Measurements from ENCODE around the gene HSPA1L.
A peak's percentile ranks its signal among the peaks of the same experiment; 100 is the strongest.

Gene HSPA1L

GRCh38 chr6:31779908-31780307 is 35.2 kb downstream of the HSPA1L start:
- Histone ChIP-seq H3K4me3 (IDR thresholded peaks at IDR 0.05; ENCODE audit: insufficient read depth, low read depth, low read length) (no peak overlapping the region), H3K36me3 (ENCODE audit: insufficient read depth) (peaks cover 5% of the 10 kb centered on the region; the same call in 1 of the 2 replicates), H3K4me1 (ENCODE audit: low read depth, poor library complexity, severe bottlenecking) (peaks cover 40% of the 10 kb centered on the region), H3K4me2 (no peak overlapping the region), H4K20me1 (ENCODE audit: insufficient read depth) (no peaks in the 10 kb centered on the region), H3K9ac (no peak overlapping the region), H3K27me3 (ENCODE audit: insufficient read depth, low read depth) (no peaks in the 10 kb centered on the region), H2AFZ (ENCODE audit: low read depth) (no peak overlapping the region), H3K79me2 (ENCODE audit: insufficient read depth, low read depth) (no peaks in the 10 kb centered on the region), H3K27ac (no peak overlapping the region)
- no peak for TF ChIP-seq CTCF (conservative IDR thresholded peaks at IDR 0.05; ENCODE audit: low read depth, low read length)

GRCh38 chr6:31778999-31779885 is 35.8 kb downstream of the HSPA1L start:
- Histone ChIP-seq H3K36me3 (ENCODE audit: insufficient read depth) (peaks cover 5% of the 10 kb centered on the region; the same call in 1 of the 2 replicates), H3K4me1 (ENCODE audit: low read depth, poor library complexity, severe bottlenecking) (peaks cover 40% of the 10 kb centered on the region), H3K79me2 (ENCODE audit: insufficient read depth, low read depth) (no peaks in the 10 kb centered on the region), H3K27ac (no peak overlapping the region; the same call in 1 of the 2 replicates), H2AFZ (ENCODE audit: low read depth) (no peak overlapping the region), H3K4me2 (no peak overlapping the region), H3K9ac (no peak overlapping the region), H4K20me1 (ENCODE audit: insufficient read depth) (no peaks in the 10 kb centered on the region), H3K27me3 (ENCODE audit: insufficient read depth, low read depth) (no peaks in the 10 kb centered on the region), H3K4me3 (IDR thresholded peaks at IDR 0.05; ENCODE audit: insufficient read depth, low read depth, low read length) (no peak overlapping the region)
- no peak for TF ChIP-seq CTCF (conservative IDR thresholded peaks at IDR 0.05; ENCODE audit: low read depth, low read length)

GRCh38 chr6:31778193-31778592 is 36.9 kb downstream of the HSPA1L start:
- peaks cover 5% of the 10 kb centered on the region; the same call in 1 of the 2 replicates for H3K36me3 ChIP-seq (ENCODE audit: insufficient read depth)
- H3K4me2 ChIP-seq: peak overlapping the region; percentile 89; the same call in 1 of the 2 replicates
- H3K4me3 ChIP-seq (IDR thresholded peaks at IDR 0.05; ENCODE audit: insufficient read depth, low read depth, low read length): no peak overlapping the region
- H2AFZ ChIP-seq (ENCODE audit: low read depth): no peak overlapping the region
- no peak overlapping the region; the same call in 1 of the 2 replicates for H3K9ac ChIP-seq
- no peaks in the 10 kb centered on the region for H4K20me1 ChIP-seq (ENCODE audit: insufficient read depth)
- H3K27ac ChIP-seq: peak overlapping the region; percentile 79
- peaks cover 40% of the 10 kb centered on the region for H3K4me1 ChIP-seq (ENCODE audit: low read depth, poor library complexity, severe bottlenecking)
- no peaks in the 10 kb centered on the region for H3K27me3 ChIP-seq (ENCODE audit: insufficient read depth, low read depth)
- no peaks in the 10 kb centered on the region for H3K79me2 ChIP-seq (ENCODE audit: insufficient read depth, low read depth)
- TF ChIP-seq CTCF (conservative IDR thresholded peaks at IDR 0.05; ENCODE audit: low read depth, low read length): no peak

DNA sequence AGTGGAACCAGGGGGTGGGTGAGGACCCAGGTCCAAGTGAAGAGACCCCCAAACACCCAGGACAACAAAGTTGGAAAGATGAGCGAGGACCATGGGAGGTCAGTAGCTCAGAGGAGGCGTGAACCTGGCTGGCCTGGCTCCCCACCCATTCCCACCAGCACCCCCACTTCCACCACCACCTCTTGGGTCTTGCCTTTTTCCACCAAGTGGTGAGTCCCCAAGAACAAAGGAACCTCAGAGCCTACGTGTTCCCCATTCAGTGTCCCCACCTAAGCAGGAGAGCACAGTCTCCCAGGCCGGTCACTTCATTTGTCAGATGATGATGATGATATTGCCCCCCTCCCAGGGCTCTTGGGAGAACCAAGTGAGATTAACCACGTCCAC is 37.4 kb downstream of the HSPA1L start:
- Histone ChIP-seq H3K36me3 (ENCODE audit: insufficient read depth) (peaks cover 5% of the 10 kb centered on the region; the same call in 1 of the 2 replicates), H3K27ac (peak overlapping the region; percentile 79), H3K4me3 (IDR thresholded peaks at IDR 0.05; ENCODE audit: insufficient read depth, low read depth, low read length) (no peak overlapping the region), H3K4me1 (ENCODE audit: low read depth, poor library complexity, severe bottlenecking) (peaks cover 40% of the 10 kb centered on the region), H3K4me2 (peak overlapping the region; percentile 89), H2AFZ (ENCODE audit: low read depth) (no peak overlapping the region), H3K9ac (peak overlapping the region; percentile 58; the same call in 1 of the 2 replicates), H3K79me2 (ENCODE audit: insufficient read depth, low read depth) (no peaks in the 10 kb centered on the region), H3K27me3 (ENCODE audit: insufficient read depth, low read depth) (no peaks in the 10 kb centered on the region), H4K20me1 (ENCODE audit: insufficient read depth) (no peaks in the 10 kb centered on the region)
- no peak for TF ChIP-seq CTCF (conservative IDR thresholded peaks at IDR 0.05; ENCODE audit: low read depth, low read length)

All from KMS-11 (cell line).